CD4-positive, alpha-beta memory T cell (primary cell): ENCODE data around the gene TM7SF2. TPM values are rescaled to one million over a fixed set of nuclear protein-coding genes. Genes with fewer than 3 reads are reported as not detected.

Source experiments
- CTCF ChIA-PET: fragments of 350-600 bp; sonication (Branson Sonifier 250); formaldehyde crosslinking; loops from one replicate; lab custom pipeline; 2021; ENCODE audit warnings: inconsistent platforms; ENCODE audit not compliant: partially characterized antibody; lab: Charles Lee
- POLR2A ChIA-PET: fragments of 350-600 bp; sonication (Branson Sonifier 250); formaldehyde crosslinking; loops from one replicate; lab custom pipeline; 2021; ENCODE audit not compliant: partially characterized antibody; lab: Charles Lee
- DNase-seq, 5 donors: peaks; one replicate each; pipeline versions ENCODE4 v3.0.0 to v3.0.0-alpha.2; 2020 to 2022; ENCODE audit warnings: mixed read lengths in 1 of 5
- H3K27ac ChIP-seq: one replicate; pipeline ENCODE4 v1.7.0; 2013; ENCODE audit warnings: low read depth, low read length
- H3K27me3 ChIP-seq: 2 replicates; pipeline ENCODE4 v1.7.0; 2013; ENCODE audit warnings: mild to moderate bottlenecking, low read length, moderate library complexity; ENCODE audit not compliant: insufficient read depth
- H3K36me3 ChIP-seq: 2 replicates; pipeline ENCODE4 v1.7.0; 2013; ENCODE audit warnings: mild to moderate bottlenecking, low read length, moderate library complexity; ENCODE audit not compliant: insufficient read depth
- H3K4me1 ChIP-seq: 2 replicates; pipeline ENCODE4 v1.7.0; 2013; ENCODE audit warnings: mild to moderate bottlenecking, low read length, moderate library complexity; ENCODE audit not compliant: insufficient read depth
- H3K4me3 ChIP-seq, 2 donors: one replicate each; pipeline ENCODE4 v1.7.0; 2013; ENCODE audit warnings: low read length in 2 of 2, mild to moderate bottlenecking in 1 of 2
- H3K9me3 ChIP-seq, 2 donors: one replicate each; pipeline ENCODE4 v1.7.0; 2013; ENCODE audit warnings: low read length in 2 of 2, control low read depth in 1 of 2; ENCODE audit not compliant: control insufficient read depth in 1 of 2
- H3K27ac Mint-ChIP-seq, 7 donors: one replicate each; pipeline ENCODE4 v1.8.0; 2020 to 2021; ENCODE audit warnings: mixed read lengths in 7 of 7, mild to moderate bottlenecking in 6 of 7, inconsistent platforms in 3 of 7, moderate library complexity in 3 of 7
- H3K27me3 Mint-ChIP-seq, 2 donors: one replicate each; pipeline ENCODE4 v1.8.0; 2020 to 2021; ENCODE audit warnings: mixed read lengths in 2 of 2
- H3K36me3 Mint-ChIP-seq, 2 donors: one replicate each; pipeline ENCODE4 v1.8.0; 2020 to 2021; ENCODE audit warnings: mixed read lengths in 2 of 2, inconsistent platforms in 1 of 2, mild to moderate bottlenecking in 1 of 2
- H3K4me1 Mint-ChIP-seq, 4 donors: one replicate each; pipeline ENCODE4 v1.8.0; 2020 to 2021; ENCODE audit warnings: mixed read lengths in 4 of 4, mild to moderate bottlenecking in 1 of 4
- H3K4me3 Mint-ChIP-seq, 8 donors: one replicate each; pipeline ENCODE4 v1.8.0; 2020 to 2021; ENCODE audit warnings: mixed read lengths in 8 of 8, mild to moderate bottlenecking in 7 of 8, moderate library complexity in 6 of 8, inconsistent platforms in 3 of 8
- H3K9me3 Mint-ChIP-seq, 8 donors: one replicate each; pipeline ENCODE4 v1.8.0; 2020 to 2021; ENCODE audit warnings: mixed read lengths in 8 of 8, mild to moderate bottlenecking in 5 of 8, inconsistent platforms in 3 of 8, moderate library complexity in 1 of 8
- intact Hi-C: fragments of 100-400 bp; cut with micrococcal nuclease; formaldehyde crosslinking; loops from one replicate; pipeline ENCODE4 v1.15.1; 2023
- polyA plus RNA-seq, 2 donors: library from polyadenylated mRNA; unstranded; fragments of 300-500 nt; fragmentation: Illumina TruSeq; gene quantifications; one replicate each; pipeline ENCODE4 v1.2.3, GENCODE V29; 2021
- total RNA-seq, 2 experiments: library from RNA; stranded (reverse); gene quantifications; one replicate each; pipeline ENCODE4 v1.2.3, GENCODE V29; 2021

Gene TM7SF2
- total and polyA plus RNA-seq, 4 experiments from 2014 or later = 9.1 to 27.2 (median 17.2) TPM

DNA sequence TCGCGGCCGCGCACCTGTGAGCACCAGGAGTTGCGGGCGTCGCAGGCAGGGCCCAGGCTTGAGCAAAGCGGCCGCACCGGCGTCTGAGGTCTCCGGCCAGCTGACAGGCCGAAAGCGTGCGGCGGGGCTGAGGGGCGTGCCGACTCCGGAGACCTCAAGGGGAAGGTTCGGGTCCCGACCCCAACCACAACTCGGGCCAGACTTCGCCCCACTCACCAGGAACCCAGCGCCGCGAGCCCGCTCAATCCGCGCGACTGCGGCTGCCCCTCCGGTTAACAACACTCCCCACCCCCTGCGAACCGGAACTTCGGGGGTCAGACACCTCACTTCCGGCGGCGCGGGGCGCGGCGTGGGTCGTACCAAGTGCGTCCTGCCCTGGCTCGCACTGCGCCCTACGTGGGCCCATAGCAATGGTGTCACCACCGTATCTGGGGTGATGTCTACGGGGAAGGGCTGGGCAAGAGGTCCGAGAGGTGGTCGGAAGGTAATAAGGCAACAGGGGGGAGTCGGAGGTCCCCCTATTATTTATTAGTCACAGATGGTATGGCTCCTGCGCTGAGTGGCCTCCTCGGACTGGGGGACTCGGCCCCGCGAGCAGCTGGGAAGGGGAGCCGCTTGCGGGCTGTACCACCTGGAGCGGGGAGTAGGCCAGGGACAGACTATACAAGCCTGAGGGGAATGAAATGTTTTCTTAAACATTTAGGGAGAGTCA lies 22.7 kb downstream of the TM7SF2 start, which contains the start of gene SYVN1:
Gene SYVN1, minus strand, starts transcription at position 280 of the 712 bp plus-strand sequence. CDS start 918 bp downstream, outside the sequence.
- Mint-ChIP-seq H3K27ac (peak within 1 kb of the TSS; percentile 99 to 100 (median 100)), H3K4me3 (peak within 1 kb of the TSS; percentile 97 to 100 (median 98)), H3K9me3 (peaks cover 0 to 5% (median 0%) of the 10 kb centered on the region in 8 donors), H3K36me3 (peaks cover 5 to 43% of the 10 kb centered on the region in 2 donors), H3K4me1 (peaks cover 23 to 48% (median 33%) of the 10 kb centered on the region in 4 donors), H3K27me3 (no peaks in the 10 kb centered on the region)
- POLR2A ChIA-PET = interaction anchor here (0.7 to 7.5 kb wide), 34 partner anchors 10 to 1985 kb away, joined by 3 to 251 read pairs (median 4); partner anchors contain the start of genes ARL2, ATG2A, CAPN1 and CDC42EP2
- peak; percentile 92 to 95 (median 93) for DNase-seq
- Histone ChIP-seq H3K4me3 (peak within 1 kb of the TSS; percentile 68 to 99), H3K36me3 (peaks cover 34% of the 10 kb centered on the region), H3K27ac (peak within 1 kb of the TSS; percentile 99), H3K4me1 (peaks cover 30% of the 10 kb centered on the region), H3K27me3 (no peaks in the 10 kb centered on the region), H3K9me3 (no peaks in the 10 kb centered on the region)
- CTCF ChIA-PET = interaction anchor here (1.3 to 3.5 kb wide), 8 partner anchors 13 to 195 kb away, joined by 3 to 23 read pairs (median 4); partner anchors contain the start of genes CAPN1, FAU, MRPL49 and TM7SF2
- intact Hi-C loops = loop anchor here (1.0 to 10.0 kb wide), 4 partner anchors 12 to 720 kb away; partner anchors contain the start of genes CAPN1, CFL1, FAU and MRPL49

DNA sequence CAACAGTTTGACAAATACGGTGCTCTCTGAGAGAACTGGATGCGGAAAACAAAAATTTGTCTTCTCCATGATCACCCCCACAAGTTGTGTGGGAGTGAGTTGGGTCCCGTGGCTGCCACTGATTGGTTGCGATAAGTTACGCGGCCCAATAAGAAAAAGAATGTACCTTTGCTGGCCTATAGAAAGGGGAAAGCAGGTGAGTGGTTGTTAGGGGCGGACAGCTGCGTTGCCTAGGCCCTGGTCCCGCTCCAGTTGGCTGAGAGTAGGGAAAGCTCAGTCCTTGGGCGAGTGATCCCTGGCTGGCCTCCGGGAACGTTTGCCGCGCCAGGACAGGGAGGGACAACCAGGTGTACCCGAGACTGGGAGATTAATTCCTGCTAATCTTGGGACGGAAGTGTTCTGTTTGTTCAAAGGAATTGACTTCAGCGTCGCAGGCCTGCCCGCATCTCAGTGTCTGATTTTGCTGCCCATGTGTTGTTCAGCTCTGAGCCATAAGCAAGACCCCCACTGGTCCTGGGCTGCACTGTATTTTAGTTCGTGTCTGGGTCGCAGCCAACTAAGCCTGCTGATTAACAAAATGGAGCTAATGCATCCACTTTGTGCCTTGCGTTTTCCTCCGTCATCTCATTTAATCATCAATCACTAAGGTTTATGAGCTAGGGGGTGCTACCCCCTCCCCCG lies 23.4 kb downstream of the TM7SF2 start:
- Histone ChIP-seq H3K4me3 (peak overlapping the region; percentile 68 to 99), H3K36me3 (peaks cover 27% of the 10 kb centered on the region), H3K9me3 (no peaks in the 10 kb centered on the region), H3K27me3 (no peaks in the 10 kb centered on the region), H3K4me1 (peaks cover 30% of the 10 kb centered on the region), H3K27ac (peak overlapping the region; percentile 99)
- Mint-ChIP-seq H3K27me3 (peaks cover 0 to 2% of the 10 kb centered on the region in 2 donors), H3K27ac (peak overlapping the region; percentile 99 to 100 (median 100)), H3K4me3 (peak overlapping the region; percentile 97 to 100 (median 98)), H3K36me3 (peaks cover 5 to 40% of the 10 kb centered on the region in 2 donors), H3K9me3 (peaks cover 0 to 5% (median 0%) of the 10 kb centered on the region in 8 donors), H3K4me1 (peaks cover 23 to 48% (median 33%) of the 10 kb centered on the region in 4 donors)
- ChIA-PET CTCF (interaction anchor here (1.3 to 3.5 kb wide), 8 partner anchors 13 to 194 kb away, joined by 3 to 23 read pairs (median 4); partner anchors contain the start of genes CAPN1, FAU, MRPL49 and TM7SF2), POLR2A (interaction anchor here (0.6 to 7.5 kb wide), 34 partner anchors 9 to 1154 kb away, joined by 3 to 251 read pairs (median 5); partner anchors contain the start of genes ARL2, CAPN1, CDC42EP2 and DPF2)
- peak; percentile 89 to 95 (median 92) for DNase-seq
- intact Hi-C loops = loop anchor here (1.0 to 10.0 kb wide), 4 partner anchors 13 to 720 kb away; partner anchors contain the start of genes CAPN1, CFL1, FAU and MRPL49

DNA sequence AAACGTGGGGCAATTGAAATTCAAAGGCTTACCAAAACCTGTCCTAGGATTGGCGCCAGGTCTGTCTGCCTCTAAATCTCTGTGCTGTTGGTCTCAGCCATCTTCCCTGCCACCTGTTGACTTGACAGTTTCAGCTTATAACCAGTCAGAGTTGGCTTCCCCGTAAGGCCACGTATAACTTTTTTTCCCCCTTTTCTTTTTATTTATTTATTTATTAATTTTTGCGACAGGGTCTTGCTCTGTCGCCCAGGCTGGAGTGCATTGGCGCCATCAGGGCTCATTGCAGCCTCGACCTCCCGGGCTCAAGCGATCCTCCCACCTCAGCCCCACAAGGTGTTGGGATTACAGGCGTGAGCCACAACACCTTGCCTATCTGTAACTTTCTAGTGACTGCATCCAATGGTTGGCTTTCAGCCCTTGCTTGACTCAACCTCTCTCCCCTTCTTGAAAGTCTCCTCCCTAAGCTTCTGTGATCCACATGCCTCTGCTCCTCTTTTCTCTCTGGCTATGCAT lies 24.0 kb downstream of the TM7SF2 start:
- no peak for DNase-seq
- Histone ChIP-seq H3K4me3 (peak overlapping the region; percentile 68 to 99), H3K36me3 (peaks cover 22% of the 10 kb centered on the region), H3K9me3 (no peaks in the 10 kb centered on the region), H3K27me3 (no peaks in the 10 kb centered on the region), H3K27ac (peak overlapping the region; percentile 99), H3K4me1 (peaks cover 30% of the 10 kb centered on the region)
- Mint-ChIP-seq H3K36me3 (peaks cover 5 to 37% of the 10 kb centered on the region in 2 donors), H3K27me3 (peaks cover 0 to 2% of the 10 kb centered on the region in 2 donors), H3K9me3 (peaks cover 0 to 5% (median 0%) of the 10 kb centered on the region in 8 donors), H3K4me3 (peak overlapping the region; percentile 97 to 100 (median 98)), H3K27ac (peak overlapping the region; percentile 99 to 100 (median 100)), H3K4me1 (peaks cover 23 to 48% (median 33%) of the 10 kb centered on the region in 4 donors)
- intact Hi-C loops = loop anchor here (10.0 kb wide), 1 partner anchor 719 kb away; the partner anchor contains the start of gene CFL1
- CTCF ChIA-PET = interaction anchor here (1.3 to 3.5 kb wide), 6 partner anchors 14 to 194 kb away, joined by 3 to 23 read pairs (median 7); partner anchors contain the start of genes FAU, MRPL49, TM7SF2 and ZNHIT2
- POLR2A ChIA-PET = interaction anchor here (0.6 to 7.5 kb wide), 26 partner anchors 9 to 1153 kb away, joined by 3 to 251 read pairs (median 6); partner anchors contain the start of genes CAPN1, CDC42EP2, FAU and MALAT1

DNA sequence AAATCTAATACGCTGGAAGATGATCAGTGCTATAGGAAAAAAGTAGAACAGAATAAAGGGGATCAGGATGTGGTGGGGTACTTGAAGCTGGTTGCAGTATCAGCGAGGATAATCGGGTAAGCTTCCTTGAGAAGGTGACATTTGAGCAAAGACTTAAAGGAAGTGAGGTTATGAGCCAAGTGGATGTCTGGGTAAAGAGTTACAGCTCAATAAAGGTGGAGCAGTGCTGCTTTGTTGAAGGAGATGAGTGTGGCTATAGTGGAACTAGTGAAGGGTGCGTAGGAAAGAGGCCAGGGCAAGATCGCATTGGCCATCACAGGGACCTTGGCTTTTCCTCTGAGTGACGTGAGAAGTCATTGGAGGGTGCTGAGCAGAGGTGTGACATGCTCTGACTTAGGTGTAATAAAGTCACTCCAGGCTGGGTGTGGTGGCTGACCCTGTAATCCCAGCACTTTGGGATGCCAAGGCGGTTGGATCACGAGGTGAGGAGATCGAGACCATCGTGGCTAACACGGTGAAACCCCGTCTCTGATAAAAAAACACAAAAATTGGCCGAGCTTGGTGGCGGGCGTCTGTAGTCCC lies 24.9 kb downstream of the TM7SF2 start:
- peak overlapping the region in 4 of 8 donors; percentile 71 to 82 (median 74) for H3K4me3 Mint-ChIP-seq
- Histone ChIP-seq H3K9me3 (no peaks in the 10 kb centered on the region), H3K36me3 (peaks cover 12% of the 10 kb centered on the region), H3K27ac (peak overlapping the region; percentile 99), H3K27me3 (no peaks in the 10 kb centered on the region), H3K4me1 (peaks cover 30% of the 10 kb centered on the region), H3K4me3 (no peak overlapping the region)
- H3K36me3 Mint-ChIP-seq = peaks cover 0 to 31% of the 10 kb centered on the region in 2 donors
- DNase-seq = no peak
- H3K4me1 Mint-ChIP-seq = peaks cover 23 to 48% (median 33%) of the 10 kb centered on the region in 4 donors
- intact Hi-C loops = loop anchor here (10.0 kb wide), 1 partner anchor 718 kb away; the partner anchor contains the start of gene CFL1
- H3K9me3 Mint-ChIP-seq = no peaks in the 10 kb centered on the region
- CTCF ChIA-PET = interaction anchor here (1.3 to 3.5 kb wide), 3 partner anchors 15 to 178 kb away, joined by 3 to 23 read pairs (median 9); partner anchors contain the start of genes CDC42EP2, FAU, MRPL49 and ZNHIT2
- H3K27me3 Mint-ChIP-seq = peaks cover 0 to 2% of the 10 kb centered on the region in 2 donors
- peak overlapping the region; percentile 66 to 100 (median 96) for H3K27ac Mint-ChIP-seq
- POLR2A ChIA-PET = interaction anchor here (1.9 to 7.5 kb wide), 3 partner anchors 15 to 358 kb away, joined by 11 to 251 read pairs (median 45); partner anchors contain the start of genes CAPN1, FAU, MRPL49 and SF1

DNA sequence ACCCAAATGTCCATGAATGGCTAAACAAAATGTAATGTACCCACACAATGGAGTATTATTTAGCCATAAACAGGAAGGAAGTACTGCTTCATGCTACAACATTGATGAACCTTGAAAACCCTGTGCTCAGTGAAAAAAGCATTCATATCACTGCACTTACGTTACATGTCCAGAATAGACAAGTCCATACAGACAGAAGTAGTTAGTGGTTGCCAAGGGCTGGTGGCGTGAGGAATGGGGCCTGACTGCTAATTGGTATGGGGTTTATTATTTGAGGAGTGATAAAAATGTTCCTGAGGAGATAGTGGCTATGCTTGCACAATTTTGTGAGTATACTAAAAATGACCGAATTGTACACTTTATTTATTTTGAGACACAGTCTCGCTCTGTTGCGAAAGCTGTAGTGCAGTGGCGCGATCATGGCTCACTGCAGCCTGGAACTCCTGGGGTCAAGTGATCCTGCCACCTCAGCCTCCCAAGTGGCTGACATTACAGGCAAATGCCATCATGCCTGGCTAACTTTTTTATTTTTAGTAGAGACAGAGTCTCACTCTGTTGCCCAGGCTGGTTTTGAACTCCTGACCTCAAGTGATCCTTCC lies 30.3 kb downstream of the TM7SF2 start:
- no peaks in the 10 kb centered on the region for H3K4me1 ChIP-seq
- H3K36me3 ChIP-seq = no peaks in the 10 kb centered on the region
- H3K9me3 ChIP-seq = no peaks in the 10 kb centered on the region
- H3K27me3 Mint-ChIP-seq = peaks cover 3 to 4% of the 10 kb centered on the region in 2 donors
- H3K27me3 ChIP-seq = no peaks in the 10 kb centered on the region
- H3K4me1 Mint-ChIP-seq = peaks cover 0 to 6% (median 4%) of the 10 kb centered on the region in 4 donors
- no peak overlapping the region for H3K27ac ChIP-seq
- CTCF ChIA-PET = interaction anchor here (1.4 kb wide), 1 partner anchor 33 kb away, joined by 3 read pairs; no protein-coding TSS in a partner anchor
- intact Hi-C loops = no loop called here
- no peaks in the 10 kb centered on the region for H3K9me3 Mint-ChIP-seq
- H3K36me3 Mint-ChIP-seq = no peaks in the 10 kb centered on the region
- H3K4me3 ChIP-seq = no peak overlapping the region
- H3K4me3 Mint-ChIP-seq = no peak overlapping the region
- no peak for DNase-seq
- H3K27ac Mint-ChIP-seq = no peak overlapping the region
- POLR2A ChIA-PET = no interaction called here
